GM18868 (cell line): ENCODE results near the gene KRT86.

Source experiments
- ATAC-seq: cut with Tn5 transposase; IDR thresholded peaks from one replicate; pipeline ENCODE4 v1.9.1; 2021; ENCODE audit warnings: mild to moderate bottlenecking, moderate library complexity; ENCODE audit not compliant: unreplicated experiment

The KRT86 gene

GRCh38 chr12:52351196-52352059 is 77.0 kb downstream of the KRT86 start:
- no peak for ATAC-seq

- ATAC-seq = no peak
Measured at GRCh38 chr12:52352951-52353350, 78.5 kb downstream of the KRT86 start.

GRCh38 chr12:52353766-52354165 is 79.3 kb downstream of the KRT86 start:
- ATAC-seq = no peak

- ATAC-seq = no peak
Measured at GRCh38 chr12:52354200-52354599, 79.8 kb downstream of the KRT86 start.

- ATAC-seq = no peak
Measured at GRCh38 chr12:52355176-52355575, 80.7 kb downstream of the KRT86 start.

- ATAC-seq = no peak
Measured at GRCh38 chr12:52356031-52356761, 81.8 kb downstream of the KRT86 start.

GRCh38 chr12:52356762-52357580 is 82.5 kb downstream of the KRT86 start:
- ATAC-seq = no peak
